Measurements from ENCODE around the gene MRGPRE. TPM values are rescaled to one million over a fixed set of nuclear protein-coding genes. Genes with fewer than 3 reads are reported as not detected.

Gene MRGPRE
- total RNA-seq, 1 donor from 2014 or later = not detected

GRCh38 chr11:3189886-3190583 lies 42.2 kb downstream of the MRGPRE start:
- Mint-ChIP-seq H3K27me3 (peaks cover 75% of the 10 kb centered on the region), H3K4me1 (ENCODE audit: low read depth) (peaks cover 1% of the 10 kb centered on the region), H3K4me3 (ENCODE audit: low read depth) (no peak overlapping the region)

GRCh38 chr11:3189196-3189843 lies 42.9 kb downstream of the MRGPRE start:
- no peak overlapping the region for H3K27ac Mint-ChIP-seq
- H3K4me3 Mint-ChIP-seq (ENCODE audit: low read depth) = no peak overlapping the region
- no peak for DNase-seq (ENCODE audit: low spot score, unreplicated experiment)
- peaks cover 78% of the 10 kb centered on the region for H3K27me3 Mint-ChIP-seq
- peaks cover 1% of the 10 kb centered on the region for H3K4me1 Mint-ChIP-seq (ENCODE audit: low read depth)
- no peaks in the 10 kb centered on the region for H3K36me3 Mint-ChIP-seq (ENCODE audit: insufficient read depth)
- no peaks in the 10 kb centered on the region for H3K9me3 Mint-ChIP-seq (ENCODE audit: low read depth)
- TF ChIP-seq, protein P1, sequence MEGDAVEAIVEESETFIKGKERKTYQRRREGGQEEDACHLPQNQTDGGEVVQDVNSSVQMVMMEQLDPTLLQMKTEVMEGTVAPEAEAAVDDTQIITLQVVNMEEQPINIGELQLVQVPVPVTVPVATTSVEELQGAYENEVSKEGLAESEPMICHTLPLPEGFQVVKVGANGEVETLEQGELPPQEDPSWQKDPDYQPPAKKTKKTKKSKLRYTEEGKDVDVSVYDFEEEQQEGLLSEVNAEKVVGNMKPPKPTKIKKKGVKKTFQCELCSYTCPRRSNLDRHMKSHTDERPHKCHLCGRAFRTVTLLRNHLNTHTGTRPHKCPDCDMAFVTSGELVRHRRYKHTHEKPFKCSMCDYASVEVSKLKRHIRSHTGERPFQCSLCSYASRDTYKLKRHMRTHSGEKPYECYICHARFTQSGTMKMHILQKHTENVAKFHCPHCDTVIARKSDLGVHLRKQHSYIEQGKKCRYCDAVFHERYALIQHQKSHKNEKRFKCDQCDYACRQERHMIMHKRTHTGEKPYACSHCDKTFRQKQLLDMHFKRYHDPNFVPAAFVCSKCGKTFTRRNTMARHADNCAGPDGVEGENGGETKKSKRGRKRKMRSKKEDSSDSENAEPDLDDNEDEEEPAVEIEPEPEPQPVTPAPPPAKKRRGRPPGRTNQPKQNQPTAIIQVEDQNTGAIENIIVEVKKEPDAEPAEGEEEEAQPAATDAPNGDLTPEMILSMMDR (IDR thresholded peaks at IDR 0.05; ENCODE audit: unreplicated experiment) = no peak

More at GRCh38 chr11:3189886-3190583, 42.2 kb downstream of the MRGPRE start:
- no peak overlapping the region for H3K27ac Mint-ChIP-seq
- DNase-seq (ENCODE audit: low spot score, unreplicated experiment) = no peak
- no peaks in the 10 kb centered on the region for H3K36me3 Mint-ChIP-seq (ENCODE audit: insufficient read depth)
- H3K9me3 Mint-ChIP-seq (ENCODE audit: low read depth) = no peaks in the 10 kb centered on the region
- TF ChIP-seq, protein P1 (IDR thresholded peaks at IDR 0.05; ENCODE audit: unreplicated experiment) = no peak

- TF ChIP-seq, protein P1 (IDR thresholded peaks at IDR 0.05; ENCODE audit: unreplicated experiment) = no peak
- Mint-ChIP-seq H3K27ac (no peak overlapping the region), H3K4me3 (ENCODE audit: low read depth) (no peak overlapping the region)
Measured at GRCh38 chr11:3188496-3189195, 43.6 kb downstream of the MRGPRE start.

DNA sequence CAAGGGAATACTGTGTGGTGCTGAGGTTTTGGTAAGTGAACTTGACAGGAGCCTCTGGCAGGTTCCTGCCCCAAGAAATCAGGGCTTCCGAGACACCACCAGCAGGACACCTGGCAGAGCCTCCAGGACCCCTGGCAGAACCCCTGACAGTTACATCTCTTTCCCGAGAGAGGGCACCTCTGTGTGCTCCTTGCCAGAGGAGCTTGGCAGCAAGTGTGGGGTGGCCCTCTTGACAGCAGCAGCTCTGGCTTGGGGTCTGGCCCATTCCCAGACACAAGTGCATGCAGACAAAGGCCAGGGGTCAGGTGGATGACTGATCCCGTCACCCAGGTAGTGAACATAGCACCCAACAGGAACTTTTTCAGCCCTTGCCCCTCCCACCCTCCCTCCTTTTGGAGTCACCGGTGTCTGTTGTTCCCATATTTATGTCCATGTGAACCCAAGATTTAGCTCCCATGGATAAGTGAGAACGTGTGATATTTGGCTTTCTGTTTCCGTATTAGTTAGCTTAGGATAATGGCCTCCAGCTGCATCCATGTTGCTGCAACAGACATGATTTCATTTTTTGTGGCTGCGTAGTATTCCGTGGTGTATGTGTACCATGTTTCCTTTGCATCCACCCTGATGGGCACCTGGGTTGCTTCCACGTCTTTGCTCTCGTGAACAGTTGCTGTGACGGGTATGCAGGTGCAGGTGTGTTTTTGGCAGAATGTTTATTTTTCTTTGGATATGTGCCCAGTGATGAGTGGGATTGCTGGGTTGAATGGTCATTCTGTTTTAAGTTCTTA lies 45.9 kb downstream of the MRGPRE start:
- Mint-ChIP-seq H3K9me3 (ENCODE audit: low read depth) (peaks cover 4% of the 10 kb centered on the region), H3K27me3 (peaks cover 75% of the 10 kb centered on the region), H3K27ac (no peak overlapping the region), H3K4me1 (ENCODE audit: low read depth) (peaks cover 1% of the 10 kb centered on the region), H3K4me3 (ENCODE audit: low read depth) (no peak overlapping the region), H3K36me3 (ENCODE audit: insufficient read depth) (peaks cover 1% of the 10 kb centered on the region)
- TF ChIP-seq, protein P1 (IDR thresholded peaks at IDR 0.05; ENCODE audit: unreplicated experiment) = no peak
- DNase-seq (ENCODE audit: low spot score, unreplicated experiment) = no peak

More at GRCh38 chr11:3188496-3189195, 43.6 kb downstream of the MRGPRE start:
- H3K9me3 Mint-ChIP-seq (ENCODE audit: low read depth) = no peaks in the 10 kb centered on the region
- H3K4me1 Mint-ChIP-seq (ENCODE audit: low read depth) = peaks cover 1% of the 10 kb centered on the region
- H3K27me3 Mint-ChIP-seq = peaks cover 78% of the 10 kb centered on the region
- no peaks in the 10 kb centered on the region for H3K36me3 Mint-ChIP-seq (ENCODE audit: insufficient read depth)
- no peak for DNase-seq (ENCODE audit: low spot score, unreplicated experiment)

All from progenitor cell of endocrine pancreas (in vitro differentiated cells).